Thyroid gland (tissue), 4 donors: Measurements from ENCODE around the gene GAS5. TPM values are rescaled to one million over a fixed set of nuclear protein-coding genes. Genes with fewer than 3 reads are reported as not detected.

Experiments used
- DNase-seq, 2 donors: peaks; one replicate each; pipeline ENCODE4 v3.0.0-alpha.2; 2019
- H3K27ac ChIP-seq, 3 donors: fragments of 200-600 bp; sonication (generic); 1 replicate in 2 of 3; 2 replicates in 1 of 3; pipeline ENCODE4 v1.5.1; 2016 to 2019; ENCODE audit warnings: mild to moderate bottlenecking in 1 of 3, moderate library complexity in 1 of 3
- H3K27me3 ChIP-seq: fragments of 200-600 bp; sonication (generic); one replicate; pipeline ENCODE4 v1.5.1; 2019
- H3K36me3 ChIP-seq, 2 donors: fragments of 200-600 bp; sonication (generic); one replicate each; pipeline ENCODE4 v1.5.1; 2016 to 2019
- H3K4me1 ChIP-seq, 2 donors: fragments of 200-600 bp; sonication (generic); one replicate each; pipeline ENCODE4 v1.5.1; 2017 to 2019
- H3K4me3 ChIP-seq, 3 donors: fragments of 200-600 bp; sonication (generic); replicated peaks in 1 of 3; 1 replicate in 2 of 3; 2 replicates in 1 of 3; pipeline ENCODE4 v1.5.1; 2016; ENCODE audit warnings: mild to moderate bottlenecking in 1 of 3
- H3K9me3 ChIP-seq: fragments of 200-600 bp; sonication (generic); one replicate; pipeline ENCODE4 v1.5.1; 2017
- POLR2A ChIP-seq, 2 donors: fragments of 450-650 bp; IDR thresholded peaks; one replicate each; pipeline ENCODE4 v1.6.1; 2017; ENCODE audit warnings: antibody characterized with exemption in 2 of 2, mild to moderate bottlenecking in 2 of 2, moderate library complexity in 1 of 2
- WGBS, 2 donors: methylation state at CpG; one replicate each; pipeline ENCODE4 v1.1.5; 2017; 5-methylcytosine and 5-hydroxymethylcytosine counted together
- intact Hi-C: fragments of 100-400 bp; cut with DNase I; formaldehyde crosslinking; loops from one replicate; pipeline ENCODE4 v1.15.1; 2023
- total RNA-seq, 4 donors: library from RNA; depleted of rRNA; stranded (reverse); fragments of >200 nt; gene quantifications; one replicate each; pipeline ENCODE4 v1.2.3, GENCODE V29; 2016
- TF ChIP-seq, protein P1 (sequence below), 6 experiments: fragments of 200-600 bp in 3 of 6; fragments of 450-650 bp in 3 of 6; sonication (generic) in 3 of 6; IDR thresholded peaks; one replicate each; pipeline ENCODE4 v1.5.1; 2016 to 2019; ENCODE audit warnings: antibody characterized with exemption in 6 of 6, mild to moderate bottlenecking in 2 of 6, inconsistent platforms in 1 of 6, moderate library complexity in 1 of 6

GAS5 gene
- total RNA-seq, 4 donors from 2014 or later, result 162 to 625 (median 223) TPM

DNA sequence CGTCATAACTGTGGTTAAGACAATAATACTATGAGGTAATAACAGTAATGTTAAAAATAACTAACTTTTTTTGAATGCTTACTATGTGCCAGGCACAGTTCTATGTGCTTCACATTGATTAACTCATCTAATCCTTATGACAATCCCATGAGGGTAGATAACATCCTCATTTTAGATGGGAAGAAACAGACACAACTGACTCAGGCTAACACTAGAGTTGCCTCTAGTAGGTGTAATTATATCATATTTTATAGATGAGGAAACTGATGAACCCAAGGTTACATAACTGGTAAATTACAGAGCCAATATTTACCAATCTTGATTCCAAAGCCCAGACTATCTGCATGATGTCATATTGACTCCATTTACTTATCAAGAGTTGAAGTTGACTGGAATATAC, 25.8 kb upstream of the GAS5 start:
- Histone ChIP-seq H3K9me3 (no peaks in the 10 kb centered on the region), H3K36me3 (no peaks in the 10 kb centered on the region), H3K27me3 (no peaks in the 10 kb centered on the region), H3K27ac (no peak overlapping the region), H3K4me3 (no peak overlapping the region), H3K4me1 (no peaks in the 10 kb centered on the region)
- WGBS, 2 donors, result 93 to 95% methylated on average over 1 of the region's 1 CpG
- TF ChIP-seq, protein P1, sequence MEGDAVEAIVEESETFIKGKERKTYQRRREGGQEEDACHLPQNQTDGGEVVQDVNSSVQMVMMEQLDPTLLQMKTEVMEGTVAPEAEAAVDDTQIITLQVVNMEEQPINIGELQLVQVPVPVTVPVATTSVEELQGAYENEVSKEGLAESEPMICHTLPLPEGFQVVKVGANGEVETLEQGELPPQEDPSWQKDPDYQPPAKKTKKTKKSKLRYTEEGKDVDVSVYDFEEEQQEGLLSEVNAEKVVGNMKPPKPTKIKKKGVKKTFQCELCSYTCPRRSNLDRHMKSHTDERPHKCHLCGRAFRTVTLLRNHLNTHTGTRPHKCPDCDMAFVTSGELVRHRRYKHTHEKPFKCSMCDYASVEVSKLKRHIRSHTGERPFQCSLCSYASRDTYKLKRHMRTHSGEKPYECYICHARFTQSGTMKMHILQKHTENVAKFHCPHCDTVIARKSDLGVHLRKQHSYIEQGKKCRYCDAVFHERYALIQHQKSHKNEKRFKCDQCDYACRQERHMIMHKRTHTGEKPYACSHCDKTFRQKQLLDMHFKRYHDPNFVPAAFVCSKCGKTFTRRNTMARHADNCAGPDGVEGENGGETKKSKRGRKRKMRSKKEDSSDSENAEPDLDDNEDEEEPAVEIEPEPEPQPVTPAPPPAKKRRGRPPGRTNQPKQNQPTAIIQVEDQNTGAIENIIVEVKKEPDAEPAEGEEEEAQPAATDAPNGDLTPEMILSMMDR (IDR thresholded peaks at IDR 0.05), result no peak
- no peak for TF ChIP-seq POLR2A (IDR thresholded peaks at IDR 0.05)
- no peak for DNase-seq
- intact Hi-C loops, result no loop called here

DNA sequence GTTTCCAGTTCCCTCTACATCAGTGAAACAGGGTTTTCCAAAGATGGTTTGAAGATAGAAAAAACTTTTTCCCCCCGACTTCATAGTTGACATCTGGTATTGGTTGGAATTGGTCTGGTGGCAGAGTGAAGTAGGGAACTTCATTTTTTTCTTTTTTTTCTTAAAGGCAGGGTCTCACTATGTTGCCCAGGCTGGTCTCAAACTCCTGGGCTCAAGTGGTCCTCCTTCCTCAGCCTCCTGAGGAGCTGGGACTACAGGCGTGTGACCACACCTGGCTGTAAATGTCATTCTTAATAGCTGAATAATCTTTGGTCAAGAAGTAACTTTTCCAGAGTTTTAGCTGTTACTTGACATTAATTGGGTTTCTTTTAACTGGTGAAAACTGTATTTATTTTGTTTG, 22.1 kb upstream of the GAS5 start:
- no peaks in the 10 kb centered on the region for H3K27me3 ChIP-seq
- no peak overlapping the region for H3K4me3 ChIP-seq
- DNase-seq, result no peak
- no peaks in the 10 kb centered on the region for H3K4me1 ChIP-seq
- TF ChIP-seq, protein P1 (IDR thresholded peaks at IDR 0.05), result no peak
- TF ChIP-seq POLR2A (IDR thresholded peaks at IDR 0.05), result no peak
- intact Hi-C loops, result no loop called here
- H3K36me3 ChIP-seq, result peaks cover 11 to 14% of the 10 kb centered on the region in 2 donors
- H3K27ac ChIP-seq, result no peak overlapping the region
- H3K9me3 ChIP-seq, result no peaks in the 10 kb centered on the region
- WGBS, 2 donors, result 94 to 99% methylated on average over 2 of the region's 2 CpGs

DNA sequence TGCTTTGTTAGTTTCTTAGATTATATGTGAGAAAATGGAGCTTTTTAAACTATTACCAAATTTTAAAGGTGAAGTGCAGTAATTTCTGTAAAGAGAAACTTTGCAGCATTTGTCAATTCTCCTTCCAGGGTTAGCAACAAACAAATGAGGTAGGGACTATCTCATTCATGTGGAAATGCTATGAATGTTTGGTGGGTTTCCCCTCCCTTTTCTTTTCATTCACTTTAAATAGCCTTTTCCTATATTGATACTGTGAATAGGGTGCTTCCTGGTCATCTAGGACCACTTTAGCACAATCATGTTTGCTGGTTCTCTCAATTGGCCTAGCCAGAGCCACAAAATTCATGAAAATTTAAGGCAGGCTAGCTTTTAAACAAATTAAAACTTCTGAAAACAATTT, 21.0 kb upstream of the GAS5 start:
- H3K36me3 ChIP-seq, result peaks cover 11 to 14% of the 10 kb centered on the region in 2 donors
- no peak for DNase-seq
- H3K27ac ChIP-seq, result no peak overlapping the region
- no peak overlapping the region for H3K4me3 ChIP-seq
- H3K27me3 ChIP-seq, result no peaks in the 10 kb centered on the region
- H3K4me1 ChIP-seq, result no peaks in the 10 kb centered on the region
- intact Hi-C loops, result no loop called here
- no peak for TF ChIP-seq POLR2A (IDR thresholded peaks at IDR 0.05)
- TF ChIP-seq, protein P1 (IDR thresholded peaks at IDR 0.05), result no peak
- no peaks in the 10 kb centered on the region for H3K9me3 ChIP-seq

DNA sequence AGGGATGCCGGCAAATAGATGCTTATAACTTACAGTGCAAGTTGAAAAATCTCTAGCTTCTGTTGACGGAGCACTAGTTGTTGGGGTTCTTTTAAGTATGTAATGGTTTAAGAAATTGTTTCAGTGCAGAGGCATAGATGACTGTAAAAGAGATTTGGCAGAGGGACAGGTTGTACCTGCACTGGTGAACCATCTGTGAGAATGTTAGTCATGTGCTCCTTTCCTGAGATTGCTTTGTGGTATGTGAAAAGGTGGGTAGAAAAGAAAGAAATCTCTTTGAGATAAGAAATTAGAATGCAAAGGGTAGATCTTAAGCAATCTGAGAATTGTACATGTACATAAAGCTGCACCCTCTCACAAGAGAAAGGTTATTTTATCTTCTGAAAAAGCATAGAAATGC, 19.8 kb upstream of the GAS5 start:
- WGBS, 2 donors, result 99% methylated on average over 2 of the region's 2 CpGs
- intact Hi-C loops, result no loop called here
- Histone ChIP-seq H3K27ac (no peak overlapping the region), H3K4me3 (no peak overlapping the region), H3K4me1 (no peaks in the 10 kb centered on the region), H3K27me3 (no peaks in the 10 kb centered on the region), H3K9me3 (no peaks in the 10 kb centered on the region), H3K36me3 (peaks cover 11 to 14% of the 10 kb centered on the region in 2 donors)
- TF ChIP-seq POLR2A (IDR thresholded peaks at IDR 0.05), result no peak
- TF ChIP-seq, protein P1 (IDR thresholded peaks at IDR 0.05), result no peak
- no peak for DNase-seq

DNA sequence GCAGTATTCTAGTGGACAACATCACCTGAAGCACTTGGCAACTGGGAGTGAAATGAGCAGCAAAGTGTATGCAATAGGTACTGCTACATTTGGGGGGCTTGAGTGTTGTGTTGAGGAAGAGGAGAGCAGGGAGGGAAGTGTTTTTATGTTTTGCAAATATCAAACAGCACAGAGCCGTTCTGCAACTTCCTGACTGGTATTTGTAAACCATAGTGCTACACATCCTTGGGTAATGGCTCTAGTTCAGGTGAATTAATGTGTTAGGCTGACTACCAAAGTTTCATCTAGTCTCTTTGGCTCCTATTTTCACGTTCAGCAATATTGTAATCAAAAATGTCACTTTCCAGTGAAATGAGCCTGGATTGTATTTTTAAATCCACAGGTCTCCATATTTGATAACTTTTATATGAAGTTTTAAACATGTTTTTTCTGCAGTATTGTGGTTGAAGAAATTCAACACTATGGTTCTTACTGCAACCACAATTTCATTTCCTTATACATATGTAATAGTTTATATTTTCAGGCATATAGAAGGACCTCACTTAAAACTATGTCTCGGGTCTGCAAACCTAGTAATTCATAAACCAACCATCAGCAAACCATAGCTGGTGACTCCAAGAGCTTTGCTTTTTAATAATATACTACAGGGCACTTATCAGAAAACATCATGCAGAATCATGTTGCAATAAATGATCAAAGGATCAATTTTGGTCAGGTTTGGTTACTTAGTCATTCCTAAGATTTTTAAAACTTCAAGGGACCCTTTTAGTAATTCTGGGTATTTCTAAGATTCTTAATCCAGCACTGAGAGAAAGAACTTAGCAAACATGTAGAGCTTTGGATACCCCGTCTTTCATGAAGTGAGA, 19.2 kb upstream of the GAS5 start:
- no peak for DNase-seq
- TF ChIP-seq, protein P1 (IDR thresholded peaks at IDR 0.05), result no peak
- TF ChIP-seq POLR2A (IDR thresholded peaks at IDR 0.05), result no peak
- intact Hi-C loops, result no loop called here
- H3K4me3 ChIP-seq, result no peak overlapping the region
- whole genome bisulfite sequencing, 2 donors, result 87 to 94% methylated on average over 4 of the region's 4 CpGs
- H3K4me1 ChIP-seq, result no peaks in the 10 kb centered on the region
- no peaks in the 10 kb centered on the region for H3K9me3 ChIP-seq
- no peak overlapping the region for H3K27ac ChIP-seq
- H3K36me3 ChIP-seq, result peaks cover 11 to 14% of the 10 kb centered on the region in 2 donors
- H3K27me3 ChIP-seq, result no peaks in the 10 kb centered on the region
